HG03457 (cell line): ENCODE results near the gene RAP1GAP.

Experiments
- ATAC-seq: cut with Tn5 transposase; IDR thresholded peaks from one replicate; pipeline ENCODE4 v1.9.1; 2021; ENCODE audit warnings: moderate number of reproducible peaks; ENCODE audit not compliant: unreplicated experiment

RAP1GAP gene

DNA sequence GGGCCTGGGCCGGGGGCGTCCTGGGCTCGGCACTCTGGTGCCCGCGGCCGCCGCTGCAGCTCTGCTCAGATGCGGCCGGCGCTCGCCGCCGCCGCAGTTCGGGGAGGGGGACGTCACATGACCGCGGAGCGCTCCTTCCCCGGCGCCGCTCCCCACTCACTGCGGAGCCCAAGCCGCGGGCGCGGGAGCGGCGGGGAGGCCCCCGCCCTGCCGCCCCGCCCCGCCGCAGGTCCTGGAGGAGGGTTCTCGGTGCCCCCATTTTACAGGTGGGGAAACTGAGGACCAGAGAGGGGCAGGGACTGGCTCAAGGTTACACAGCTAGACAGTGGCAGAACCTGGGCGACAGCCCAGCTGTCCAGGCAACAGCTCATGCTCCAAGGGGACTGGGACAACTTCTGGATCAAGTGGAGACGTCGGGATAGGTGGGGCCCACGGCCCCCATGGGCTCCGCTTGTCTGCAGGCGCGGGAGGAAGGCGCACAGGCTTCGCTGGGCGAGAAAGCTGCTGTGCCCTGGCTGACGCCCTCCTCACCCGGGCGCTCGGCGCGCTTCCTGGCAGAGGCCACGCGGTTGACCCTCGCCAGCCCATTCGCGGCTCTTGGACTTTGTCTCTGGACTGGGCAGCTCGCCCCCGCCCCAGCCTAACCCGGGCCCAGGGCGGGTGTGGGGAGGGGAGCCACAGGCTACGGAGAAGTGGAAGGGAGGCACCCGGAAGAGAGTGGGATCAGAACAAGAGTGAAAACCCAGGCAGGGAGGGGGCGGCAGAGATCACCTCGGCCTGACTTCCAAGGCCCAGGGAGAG lies at the start of gene RAP1GAP:
TSS of gene RAP1GAP (minus strand) at position 100 of the 801 bp plus-strand sequence. CDS start 49,325 bp downstream, outside the sequence.
- no peak for ATAC-seq

DNA sequence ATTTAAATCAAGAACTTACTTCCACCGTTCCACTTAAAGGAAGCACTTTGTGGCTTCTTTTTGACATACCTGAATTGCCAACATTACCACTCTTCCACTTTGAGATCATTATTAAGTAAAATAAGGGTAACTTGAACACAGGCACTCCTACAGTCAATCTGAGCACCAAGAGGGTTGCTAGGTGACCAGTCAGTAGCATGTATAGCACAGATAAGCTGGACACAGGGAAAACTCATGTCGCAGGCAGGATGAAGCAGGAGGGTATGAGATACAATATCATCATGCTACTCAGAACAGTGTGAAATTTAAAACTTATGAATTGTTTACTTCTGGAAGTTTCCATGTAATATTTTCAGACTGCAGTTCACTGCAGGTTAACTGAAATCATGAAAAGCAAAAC lies 47.0 kb upstream of the RAP1GAP start:
- no peak for ATAC-seq

DNA sequence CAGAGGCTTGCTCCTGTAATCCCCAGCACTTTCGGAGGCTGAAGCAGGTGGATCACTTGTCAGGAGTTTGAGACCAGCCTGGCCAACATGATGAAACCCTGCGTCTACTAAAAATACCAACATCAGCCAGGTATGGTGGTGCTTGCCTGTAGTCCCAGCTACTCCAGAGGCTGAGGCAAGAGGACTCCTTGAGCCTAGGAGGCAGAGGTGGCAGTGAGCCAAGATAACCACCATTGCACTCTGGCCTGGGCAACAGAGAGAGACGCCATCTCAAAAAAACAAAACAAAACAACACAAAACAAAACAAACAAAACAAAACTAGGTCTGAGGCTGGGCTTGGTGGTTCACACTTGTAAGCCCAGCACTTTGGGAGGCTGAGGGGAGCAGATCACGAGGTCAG lies 38.7 kb upstream of the RAP1GAP start:
- ATAC-seq = no peak

DNA sequence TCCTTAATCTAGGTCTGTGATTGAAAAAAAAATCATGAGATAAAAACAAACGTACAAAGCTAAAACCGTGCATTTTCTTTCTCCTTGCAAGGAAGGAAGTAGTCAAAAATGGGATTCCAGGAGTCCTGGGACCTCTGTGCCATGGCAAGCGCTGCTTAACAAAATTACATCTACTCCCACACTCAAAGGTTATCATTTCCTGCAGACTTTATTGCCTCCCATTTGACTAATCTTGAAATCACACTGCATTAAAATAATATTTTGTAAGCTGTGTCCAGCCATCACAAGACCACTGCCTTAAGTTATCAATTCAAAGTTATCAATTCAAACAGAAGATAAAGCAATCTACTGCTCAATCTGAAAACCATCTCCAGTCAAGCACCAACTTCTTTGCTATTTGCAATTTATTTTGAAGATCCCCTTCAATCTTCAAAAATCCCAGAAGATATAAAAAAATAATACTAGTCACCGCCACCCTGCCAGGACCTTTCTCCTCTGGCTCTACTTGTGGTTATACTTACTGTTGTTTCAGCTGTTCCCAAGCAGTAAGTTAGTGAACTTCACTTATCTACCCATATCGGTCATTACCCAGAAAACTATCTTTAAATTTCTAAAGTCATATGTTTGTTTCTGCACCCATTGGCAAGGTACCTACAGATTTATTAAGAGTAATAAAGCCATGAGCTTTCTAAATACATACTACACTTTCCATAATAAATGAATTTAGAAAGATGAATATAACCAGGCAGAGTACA lies 38.1 kb upstream of the RAP1GAP start:
- no peak for ATAC-seq

DNA sequence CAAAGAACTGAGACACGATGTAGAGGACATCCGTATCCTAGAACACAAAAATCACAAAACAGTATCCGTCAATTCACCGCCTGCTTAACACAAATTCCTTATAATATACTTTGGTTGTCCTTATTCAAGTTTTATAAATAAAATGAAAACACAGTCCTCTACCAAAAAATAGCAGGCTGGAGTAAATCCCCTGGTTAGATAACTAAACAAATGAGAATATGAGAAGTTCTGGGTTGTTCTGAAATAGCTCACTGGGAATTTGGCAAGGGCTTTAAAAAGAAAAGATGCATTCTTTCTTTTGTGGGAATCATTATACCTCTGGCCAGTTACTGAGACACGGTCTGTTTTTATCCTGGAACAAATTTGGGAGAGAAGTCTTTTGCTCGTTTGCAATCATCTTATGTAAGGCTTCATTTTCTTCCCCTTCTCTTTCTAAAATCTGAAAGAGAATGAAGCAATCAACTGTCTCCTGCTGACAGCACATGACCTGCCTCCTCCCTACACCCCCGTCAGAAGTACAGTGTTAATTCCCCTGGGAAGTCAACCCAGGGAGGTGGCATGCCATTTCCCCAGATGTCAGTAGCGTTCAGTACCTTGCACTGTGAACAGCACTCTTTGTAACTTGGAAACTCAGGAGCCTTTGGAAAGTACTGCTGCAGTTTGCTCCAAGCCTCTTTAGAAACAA lies 37.1 kb upstream of the RAP1GAP start:
- ATAC-seq = no peak

DNA sequence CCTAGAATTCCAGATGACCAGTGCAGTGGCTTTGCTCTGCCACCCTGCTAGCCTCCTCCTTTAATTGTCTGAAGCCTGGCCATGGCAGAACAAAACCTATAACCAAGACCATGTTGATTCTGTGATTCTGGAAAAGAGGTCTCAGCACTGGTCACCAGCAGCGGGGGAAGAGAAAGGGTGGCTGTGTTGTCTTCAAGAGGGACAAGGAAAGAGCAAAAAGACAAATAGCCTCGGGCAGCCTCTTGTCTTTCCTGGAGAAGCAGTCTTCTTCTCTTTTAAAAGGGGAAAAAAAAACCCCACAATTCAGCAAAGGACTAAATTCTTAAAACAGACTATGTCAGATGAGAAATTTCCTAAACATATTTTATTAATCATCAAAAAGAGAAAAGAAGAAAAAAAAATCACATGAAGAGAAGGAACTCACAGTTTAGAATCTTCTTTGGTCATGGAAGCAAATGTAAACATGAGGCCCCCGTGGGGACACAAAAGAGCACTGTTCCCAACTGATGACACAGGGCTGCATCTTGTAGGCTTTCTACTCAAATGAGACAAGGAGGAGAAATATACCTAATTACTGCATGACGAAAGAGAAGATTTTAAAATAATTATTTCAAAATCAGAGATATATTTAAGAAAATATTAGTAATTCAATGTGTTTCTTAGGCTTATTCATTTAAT lies 36.3 kb upstream of the RAP1GAP start:
- no peak for ATAC-seq

DNA sequence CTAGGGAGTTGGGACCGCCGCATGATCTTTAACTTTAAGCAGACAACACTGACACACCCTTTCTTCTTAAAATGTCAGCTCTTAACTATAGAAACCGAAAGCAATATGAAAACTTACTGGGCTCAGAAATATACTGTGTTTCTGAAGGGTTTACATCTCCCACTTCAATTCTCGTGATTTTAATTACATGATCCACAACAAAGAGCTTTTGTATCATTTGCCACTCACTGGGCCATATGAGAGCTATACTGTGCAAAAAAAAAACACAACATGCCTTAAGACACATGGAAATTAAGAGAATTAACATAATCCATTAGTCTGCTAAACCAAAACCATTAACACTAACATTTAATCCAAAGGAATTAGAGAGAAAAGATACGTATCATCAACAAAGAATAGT lies 35.0 kb upstream of the RAP1GAP start:
- no peak for ATAC-seq

DNA sequence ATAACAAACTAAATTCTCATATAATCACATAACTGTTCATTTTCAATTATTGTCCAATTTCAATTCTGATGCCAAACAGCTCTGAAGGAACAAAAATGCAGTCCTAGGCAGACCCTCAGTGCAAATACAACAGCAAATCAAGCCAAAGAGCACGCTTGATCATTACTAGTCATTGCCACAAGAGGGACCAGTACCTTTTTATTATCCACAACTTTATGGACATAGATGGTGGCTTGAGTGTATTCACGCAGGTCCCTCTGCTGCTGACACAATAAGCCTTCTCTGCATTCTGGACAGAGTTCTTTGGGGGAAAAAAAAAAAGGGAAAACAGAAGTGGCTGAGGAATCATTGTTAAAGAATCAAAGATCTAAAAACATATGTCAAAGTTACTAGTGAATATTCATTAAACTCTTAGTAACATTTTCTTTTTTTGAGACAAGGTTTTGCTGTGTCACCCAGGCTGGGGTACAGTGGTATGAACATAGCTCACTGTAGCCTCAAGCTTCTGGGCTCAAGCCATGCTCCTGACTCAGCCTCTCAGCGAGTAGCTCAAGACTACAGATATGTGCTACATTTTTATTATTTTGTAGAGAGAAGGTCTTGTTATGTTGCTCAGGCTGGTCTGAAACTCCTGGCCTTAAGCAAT lies 34.3 kb upstream of the RAP1GAP start:
- no peak for ATAC-seq

DNA sequence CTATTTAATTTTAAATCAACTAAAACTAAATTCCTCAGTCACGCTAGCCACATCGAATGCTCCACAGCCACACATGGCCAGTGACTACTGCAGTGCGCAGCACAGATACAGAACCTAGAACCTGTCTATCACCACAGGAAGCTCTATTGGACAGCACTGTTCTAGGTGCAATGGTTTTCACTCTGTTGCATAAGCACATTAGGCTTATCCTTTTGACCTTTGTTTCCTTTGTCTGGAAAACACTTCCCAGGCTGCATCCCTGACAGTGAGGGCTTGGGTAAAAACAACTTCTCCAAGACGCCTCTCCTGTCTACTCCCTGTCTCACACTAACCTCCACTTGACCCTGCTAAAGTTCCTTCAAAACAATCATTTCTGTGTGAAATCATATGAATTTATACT lies 33.6 kb upstream of the RAP1GAP start:
- no peak for ATAC-seq

DNA sequence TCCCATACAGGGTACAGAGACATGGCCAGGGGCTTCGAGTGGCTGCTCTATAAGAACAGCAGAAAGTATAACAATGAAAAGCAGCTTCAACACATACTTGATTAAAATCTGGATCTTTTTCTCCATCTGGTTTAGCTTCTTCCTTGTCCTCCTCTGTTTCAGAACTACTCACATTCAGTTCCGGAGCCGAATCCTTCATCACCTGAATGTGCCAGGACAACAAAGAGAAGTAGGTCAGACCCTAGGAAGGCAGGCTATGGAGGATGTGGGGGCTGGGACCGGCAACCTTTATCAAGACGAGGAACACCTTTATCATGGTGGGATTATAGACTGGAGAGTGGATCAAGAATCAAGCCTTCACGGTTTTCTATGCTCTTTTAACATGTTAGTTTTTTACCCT lies 32.2 kb upstream of the RAP1GAP start:
- no peak for ATAC-seq

DNA sequence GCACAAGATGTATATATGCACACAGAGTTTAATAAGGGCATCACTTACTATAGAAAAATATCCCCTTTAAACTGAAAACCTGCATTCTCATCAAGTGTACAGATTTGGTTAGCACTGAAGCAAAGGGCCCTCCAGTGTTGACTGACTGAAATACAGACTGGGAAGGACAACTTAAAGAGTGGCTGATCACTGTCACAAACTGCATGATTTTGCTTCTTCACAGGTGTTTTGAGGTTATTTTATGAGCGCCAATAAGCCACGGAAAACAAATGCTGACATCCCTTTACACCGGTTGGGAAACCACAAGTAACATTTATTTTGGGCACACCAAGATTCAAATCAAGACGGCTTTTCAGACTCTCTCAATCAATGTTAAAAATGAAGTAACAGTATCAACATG lies 30.9 kb upstream of the RAP1GAP start:
- no peak for ATAC-seq

DNA sequence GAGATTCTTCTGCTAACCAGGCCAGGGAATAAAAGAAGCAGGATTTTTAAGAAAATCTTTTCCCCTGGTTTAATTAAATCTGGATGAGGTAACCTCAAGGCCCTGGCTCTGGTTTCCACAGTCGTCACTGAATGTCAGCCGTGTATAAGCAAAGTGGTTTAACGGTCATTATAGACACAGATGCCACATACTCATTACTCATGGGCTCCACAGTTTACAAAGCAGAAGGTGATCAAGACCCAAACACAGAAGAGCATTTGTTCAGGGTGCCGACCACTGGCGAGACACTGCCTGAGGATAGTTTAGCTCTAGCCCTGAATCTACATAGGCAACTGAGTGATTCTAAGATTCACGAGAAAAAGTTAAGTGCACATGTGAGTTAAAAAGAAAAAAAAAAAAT lies 27.8 kb upstream of the RAP1GAP start:
- ATAC-seq = no peak

DNA sequence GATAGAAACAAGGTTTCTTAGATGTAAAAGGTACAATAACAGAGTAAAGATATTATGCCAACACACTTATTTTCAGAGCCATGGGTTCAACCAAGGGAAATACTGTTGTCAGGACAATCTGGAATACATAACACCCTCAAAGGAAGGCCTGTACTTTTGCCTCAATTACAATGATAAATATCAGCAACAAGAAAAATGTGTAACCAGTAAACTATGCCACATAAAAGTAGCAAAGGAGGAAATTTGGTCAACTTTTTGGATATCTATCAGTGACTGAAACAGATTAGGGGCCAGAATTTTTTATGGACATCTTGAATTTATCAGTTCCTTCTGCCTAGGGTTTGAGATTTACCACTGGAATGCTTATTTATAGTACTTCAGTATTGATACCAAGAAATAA lies 24.6 kb upstream of the RAP1GAP start:
- no peak for ATAC-seq

DNA sequence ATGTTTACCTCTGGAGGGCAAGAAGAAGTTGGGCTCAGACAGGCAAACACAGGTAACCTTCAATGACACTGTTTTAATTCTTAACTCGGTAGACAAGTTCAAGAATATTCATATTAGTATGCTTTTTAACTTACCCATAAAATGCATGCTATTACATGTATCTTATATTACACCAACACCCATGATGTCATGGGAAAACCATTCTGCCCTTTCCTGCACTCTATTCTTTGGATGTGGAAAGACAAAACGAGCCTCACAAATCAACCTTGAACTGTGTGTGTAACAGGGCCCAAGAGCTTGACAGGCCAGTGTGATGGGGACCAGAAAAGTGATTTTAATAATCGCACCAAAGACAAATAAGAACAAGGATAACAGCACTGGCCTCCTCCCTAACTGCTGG lies 22.6 kb upstream of the RAP1GAP start:
- ATAC-seq = no peak

DNA sequence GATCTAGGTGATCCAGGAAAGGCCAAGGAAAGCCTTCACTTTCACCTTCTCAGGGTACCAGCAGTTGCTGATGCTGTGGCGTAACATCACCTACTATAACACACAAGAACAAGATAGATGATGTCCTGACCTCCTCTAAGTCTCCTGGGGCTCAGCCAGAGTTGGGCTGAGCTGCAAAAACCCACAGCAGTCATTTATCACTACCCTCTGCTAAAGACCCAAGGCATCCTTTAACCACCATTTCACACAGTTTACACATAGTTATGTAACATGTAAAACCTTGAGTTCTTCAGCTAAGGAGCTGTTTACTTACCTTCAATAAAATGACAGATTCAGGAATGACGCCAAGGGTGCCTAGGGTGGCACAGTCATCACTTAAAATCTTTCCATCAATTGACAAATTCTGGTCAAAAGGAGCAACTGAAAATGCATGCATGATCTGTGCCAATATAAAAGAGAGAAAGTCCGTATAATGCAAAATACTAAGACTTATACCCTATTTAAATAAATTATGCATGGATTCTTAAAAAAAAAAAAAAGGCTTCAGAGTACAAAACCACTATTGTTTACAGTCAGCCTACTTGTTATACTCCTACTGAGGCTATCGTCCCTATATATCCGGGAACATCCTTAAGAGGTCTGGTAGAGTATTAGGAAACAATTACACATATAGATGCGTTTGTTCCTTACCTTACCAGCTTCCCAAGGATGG lies 20.7 kb upstream of the RAP1GAP start:
- no peak for ATAC-seq

DNA sequence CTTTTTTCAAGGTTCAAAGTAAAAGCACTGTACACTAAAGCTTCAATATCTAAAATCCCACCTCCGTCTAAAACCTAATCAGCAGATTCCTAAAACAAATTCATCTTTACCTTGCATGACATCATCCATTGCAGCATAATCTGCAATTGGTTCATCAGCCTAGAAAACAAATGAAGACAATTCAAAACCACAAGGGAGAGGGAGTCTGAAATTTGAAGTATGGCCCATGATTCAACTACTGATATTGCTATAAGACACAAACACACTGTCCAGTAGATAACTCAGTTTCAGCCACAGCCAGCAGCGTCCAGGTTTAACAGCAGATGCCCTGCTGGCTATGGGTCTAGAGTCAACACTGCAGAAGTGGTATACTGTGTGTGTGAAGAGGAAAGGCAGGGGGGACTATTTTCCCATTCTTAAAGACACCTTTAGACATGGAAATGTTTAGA lies 17.9 kb upstream of the RAP1GAP start:
- no peak for ATAC-seq

DNA sequence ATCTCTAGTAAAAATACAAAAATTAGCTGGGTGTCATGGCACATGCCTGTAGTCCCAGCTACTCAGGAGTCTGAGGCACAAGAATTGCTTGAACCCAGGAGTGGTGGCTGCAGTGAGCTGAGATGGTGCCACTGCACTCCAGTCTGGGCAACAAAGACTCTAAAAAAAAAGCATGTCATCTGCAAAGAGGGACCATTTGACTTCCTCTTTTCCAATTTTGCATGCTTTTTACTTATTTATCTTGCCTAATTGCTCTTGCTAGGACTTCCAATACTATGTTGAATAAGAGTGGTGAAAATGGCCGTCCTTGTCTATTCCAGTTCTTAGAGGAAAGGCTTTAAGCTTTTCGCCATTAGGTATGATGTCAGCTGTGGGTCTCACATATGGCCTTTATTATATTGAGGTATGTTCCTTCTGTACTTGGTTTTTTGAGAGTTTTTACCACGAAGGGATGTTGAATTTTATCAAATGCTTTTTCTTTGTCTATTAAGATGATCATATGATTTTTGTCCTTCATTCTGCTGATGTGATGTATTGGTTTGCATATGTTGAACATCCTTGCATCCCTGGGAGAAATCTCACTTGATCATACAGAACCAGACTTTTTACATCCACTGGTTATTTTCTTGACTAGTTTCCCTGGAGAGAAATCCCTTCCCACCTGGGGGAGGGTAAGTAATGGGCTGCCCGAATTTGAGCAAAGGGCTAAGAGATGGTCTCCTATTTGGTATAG lies 17.0 kb upstream of the RAP1GAP start:
- no peak for ATAC-seq

DNA sequence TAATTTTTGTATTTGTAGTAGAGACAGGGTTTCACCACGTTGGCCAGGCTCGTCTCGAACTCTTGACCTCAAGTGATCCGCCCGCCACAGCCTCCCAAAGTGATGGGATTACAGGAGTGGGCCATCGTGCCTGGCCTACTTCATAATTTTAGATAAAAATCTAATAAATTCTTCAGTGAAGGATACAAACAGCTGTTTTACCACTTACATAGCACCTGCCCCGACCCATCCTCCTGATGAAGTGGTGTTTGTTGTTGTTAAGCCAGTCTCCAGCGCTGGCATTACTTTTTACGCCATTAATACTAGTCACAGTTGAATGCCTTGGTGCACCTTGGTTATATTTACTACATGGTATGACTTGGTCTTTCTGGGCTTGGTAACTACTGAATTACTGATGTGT lies 12.3 kb upstream of the RAP1GAP start:
- ATAC-seq = no peak

DNA sequence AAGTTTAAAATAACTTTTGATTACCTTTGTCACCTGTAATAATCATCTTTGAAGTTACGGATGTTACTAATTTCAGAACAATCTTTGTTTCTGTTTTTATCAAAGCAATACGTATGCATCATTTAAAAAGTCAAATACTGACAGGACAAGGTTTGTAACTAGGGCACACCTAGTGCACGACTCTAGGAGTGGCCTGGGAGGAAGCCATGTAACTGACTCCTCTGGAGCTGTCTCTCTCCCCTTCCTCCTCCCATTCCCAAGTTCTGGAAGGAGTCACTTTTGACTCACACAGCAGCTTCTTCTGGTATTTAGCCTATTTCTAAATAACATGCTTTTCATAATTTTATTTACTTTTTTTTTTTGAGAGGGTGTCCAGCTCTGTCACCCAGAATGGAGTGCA lies 11.8 kb upstream of the RAP1GAP start:
- no peak for ATAC-seq
